Activated effector memory CD4-positive, alpha-beta T cell treated with anti-CD3 and anti-CD28 coated beads, Interleukin-2, amount 50 U/mL, for 16 hours (primary cell): ENCODE results near the gene MTF1.
"Not testable (repeated sequence)": the region's sequence is repeated elsewhere in the genome, so short reads cannot be mapped to it uniquely, and the experiment has no call there.

Experiments used
- DNase-seq: peaks from one replicate; pipeline ENCODE4 v3.0.0-alpha.2; 2020

Gene MTF1

DNA sequence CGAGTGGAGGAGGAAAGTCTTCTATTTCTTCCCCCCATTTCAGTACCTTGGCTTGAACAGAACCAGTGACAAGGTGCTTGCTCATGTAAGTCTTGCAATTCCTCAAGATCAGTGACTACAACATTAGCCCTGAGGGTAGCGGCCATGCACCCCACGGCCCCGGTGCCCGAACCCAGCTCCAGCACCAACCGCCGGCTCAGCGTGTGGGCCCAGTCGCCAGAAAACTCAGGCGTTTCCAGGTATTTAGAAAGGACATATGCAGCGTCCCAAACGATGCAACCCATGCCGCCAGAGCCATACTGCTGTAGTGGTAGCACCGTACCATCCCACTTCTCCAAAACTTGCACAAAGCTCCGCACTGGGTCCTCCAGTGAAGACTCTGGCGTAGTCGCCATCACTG lies 76.9 kb downstream of the MTF1 start:
- no peak for DNase-seq

GRCh38 chr1:37778654-37779053 lies 80.7 kb downstream of the MTF1 start:
- DNase-seq: no peak

- no peak for DNase-seq
These were observed 82.4 kb downstream of the MTF1 start for GRCh38 chr1:37776946-37777516.

DNA sequence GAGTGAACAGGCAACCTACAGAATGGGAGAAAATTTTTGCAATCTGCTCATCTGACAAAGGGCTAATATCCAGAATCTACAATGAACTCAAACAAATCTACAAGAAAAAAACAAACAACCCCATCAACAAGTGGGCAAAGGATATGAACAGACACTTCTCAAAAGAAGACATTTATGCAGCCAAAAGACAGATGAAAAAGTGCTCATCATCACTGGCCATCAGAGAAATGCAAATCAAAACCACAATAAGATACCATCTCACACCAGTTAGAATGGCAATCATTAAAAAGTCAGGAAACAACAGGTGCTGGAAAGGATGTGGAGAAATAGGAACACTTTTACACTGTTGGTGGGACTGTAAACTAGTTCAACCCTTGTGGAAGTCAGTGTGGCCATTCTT lies 88.0 kb downstream of the MTF1 start:
- DNase-seq: not testable (repeated sequence)

GRCh38 chr1:37767488-37767887 lies 91.9 kb downstream of the MTF1 start:
- DNase-seq: no peak

GRCh38 chr1:37765916-37766664 lies 93.3 kb downstream of the MTF1 start:
- DNase-seq: no peak

DNA sequence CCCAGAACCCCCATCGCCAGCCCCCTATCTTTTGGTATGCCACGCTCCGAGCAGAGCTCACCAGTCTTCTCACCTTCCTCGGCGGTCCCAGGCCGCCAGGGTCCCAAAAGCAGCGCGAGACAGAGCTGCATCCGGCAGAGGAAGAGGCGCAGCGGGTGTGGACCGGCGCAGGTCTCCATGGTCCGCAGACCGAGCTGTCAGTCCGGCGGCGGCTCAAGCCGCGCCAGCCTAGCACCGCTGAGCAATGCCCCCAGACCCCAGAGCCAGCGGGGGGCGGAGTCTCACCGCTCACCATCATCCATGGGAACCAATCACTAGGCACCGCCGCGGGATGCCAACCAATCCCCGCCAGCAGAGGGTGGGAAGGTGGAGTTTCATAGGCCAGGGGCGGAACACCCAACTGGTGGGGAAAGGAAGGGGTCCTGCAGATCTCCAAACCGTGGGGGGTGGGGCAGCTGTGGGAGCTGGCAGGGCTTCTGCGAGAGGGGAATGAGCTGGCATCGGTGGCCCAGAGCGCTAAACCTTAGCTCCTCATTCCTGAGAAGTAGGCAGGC lies 94.4 kb downstream of the MTF1 start, which contains the start of gene EPHA10:
Gene EPHA10 (minus strand): TSS at position 233 of the 554 bp plus-strand sequence. CDS start 54 bp downstream, at position 179.
- DNase-seq: no peak

GRCh38 chr1:37764414-37764825 lies 95.0 kb downstream of the MTF1 start:
- DNase-seq: peak; percentile 69

DNA sequence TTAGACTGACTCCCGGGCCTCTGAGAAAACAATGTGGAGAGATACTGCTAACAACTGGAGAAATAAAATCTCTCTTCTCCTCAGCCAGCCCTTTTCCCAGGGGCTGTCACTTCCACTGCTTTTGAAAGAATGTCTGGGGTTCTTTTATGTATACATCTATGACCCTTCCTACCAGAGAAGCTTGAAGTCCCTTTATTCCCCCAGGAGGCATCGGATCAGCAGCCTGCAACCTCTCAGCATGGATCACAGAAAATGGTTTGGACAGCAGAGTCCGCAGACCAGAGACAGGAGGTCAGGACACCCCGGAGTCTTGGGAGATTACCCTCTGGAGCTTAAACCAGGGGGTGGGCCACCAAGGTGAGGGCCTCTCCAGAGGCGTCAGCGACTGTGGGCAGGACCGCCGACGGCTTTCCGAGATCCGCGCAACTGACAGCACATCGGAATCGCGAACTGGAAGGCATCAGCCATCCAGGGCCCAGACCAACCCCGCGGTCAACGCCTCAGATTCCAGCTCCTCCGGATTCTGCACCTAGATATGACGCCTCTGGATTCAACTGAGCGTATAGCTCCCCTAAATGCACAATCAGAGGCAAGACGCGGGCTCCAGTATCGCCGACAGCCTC lies 95.5 kb downstream of the MTF1 start:
- DNase-seq: no peak

- no peak for DNase-seq
These were observed 96.9 kb downstream of the MTF1 start for GRCh38 chr1:37762516-37762915.

DNA sequence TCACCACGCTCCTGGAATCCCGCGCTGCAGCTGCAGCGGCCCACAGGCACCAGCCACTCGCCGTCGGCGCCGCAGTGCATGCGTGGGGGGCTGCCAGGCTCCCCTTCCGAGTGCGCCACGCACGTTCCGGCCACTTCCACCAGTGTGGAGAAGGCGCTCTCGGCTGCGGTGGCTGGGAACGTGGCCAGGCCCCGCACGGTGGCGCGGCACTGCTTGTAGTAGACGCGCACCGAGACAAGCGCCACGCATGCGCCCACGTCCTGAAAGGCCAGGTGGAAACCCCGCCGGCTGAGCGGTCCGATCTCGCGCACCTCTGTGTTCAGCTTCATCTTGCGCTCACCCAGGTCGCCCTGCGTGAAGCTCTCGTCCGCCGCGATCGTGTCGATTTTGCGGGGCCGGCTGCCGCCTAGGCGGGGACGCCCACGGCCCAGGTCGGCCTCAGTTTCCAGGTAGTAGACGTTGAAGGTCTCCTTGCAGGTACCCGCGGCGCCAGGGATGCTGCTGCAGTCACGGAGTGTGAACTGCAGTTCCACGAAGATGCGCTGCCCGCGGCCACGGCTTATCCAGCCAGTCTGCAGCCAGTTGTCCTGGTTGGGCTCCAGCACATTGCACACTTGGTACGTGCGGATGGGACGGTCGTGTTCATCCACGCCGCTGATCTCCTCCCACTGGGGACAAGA lies 97.8 kb downstream of the MTF1 start:
- no peak for DNase-seq
